Gastrocnemius medialis (tissue), 4 donors: Measurements from ENCODE around the gene WDFY4.

Source experiments
- CTCF ChIP-seq, 5 experiments: fragments of 450-650 bp in 3 of 5; fragments of 200-600 bp in 2 of 5; sonication (generic) in 2 of 5; IDR thresholded peaks in 4 of 5; conservative IDR thresholded peaks in 1 of 5; 1 replicate in 4 of 5; 2 replicates in 1 of 5; pipeline ENCODE4 v1.5.1; 2016 to 2019; ENCODE audit warnings: antibody characterized with exemption in 5 of 5, mild to moderate bottlenecking in 3 of 5, moderate library complexity in 3 of 5
- POLR2A ChIP-seq, 2 donors: fragments of 450-650 bp; IDR thresholded peaks; one replicate each; pipeline ENCODE4 v1.6.1; 2017; ENCODE audit warnings: antibody characterized with exemption in 2 of 2, mild to moderate bottlenecking in 2 of 2, moderate library complexity in 2 of 2

GRCh38 chr10:48671914-48672595, 12.6 kb upstream of the WDFY4 start:
- TF ChIP-seq CTCF (IDR thresholded peaks at IDR 0.05 in 4 of 5, conservative IDR thresholded peaks at IDR 0.05 in 1 of 5) (no peak), POLR2A (IDR thresholded peaks at IDR 0.05) (no peak)
